Stomach (tissue), 9 donors: ENCODE results near the gene HIGD2A. TPM values are rescaled to one million over a fixed set of nuclear protein-coding genes. Genes with fewer than 3 reads are reported as not detected.

Source experiments
- DNase-seq, 2 donors: peaks; one replicate each; pipeline versions ENCODE4 v3.0.0 to v3.0.0-alpha.2; 2013 to 2019
- H3K27ac ChIP-seq, 5 donors: fragments of 200-600 bp in 4 of 5; sonication (generic) in 4 of 5; one replicate each; pipeline ENCODE4 v1.5.1; 2013 to 2019; ENCODE audit warnings: mild to moderate bottlenecking in 1 of 5, moderate library complexity in 1 of 5
- H3K27me3 ChIP-seq, 3 donors: fragments of 200-600 bp; sonication (generic); one replicate each; pipeline ENCODE4 v1.5.1; 2017 to 2019; ENCODE audit warnings: mixed run types in 1 of 3
- H3K36me3 ChIP-seq, 4 donors: fragments of 200-600 bp; sonication (generic); 1 replicate in 3 of 4; 2 replicates in 1 of 4; pipeline ENCODE4 v1.5.1; 2016 to 2019
- H3K4me1 ChIP-seq, 4 donors: fragments of 200-600 bp; sonication (generic); one replicate each; pipeline ENCODE4 v1.5.1; 2016 to 2019
- H3K4me3 ChIP-seq, 4 donors: fragments of 200-600 bp; sonication (generic) in 3 of 4; one replicate each; pipeline ENCODE4 v1.5.1; 2016 to 2019; ENCODE audit warnings: mild to moderate bottlenecking in 1 of 4
- H3K9me3 ChIP-seq, 4 donors: fragments of 200-600 bp; sonication (generic); one replicate each; pipeline ENCODE4 v1.5.1; 2016 to 2019
- EP300 ChIP-seq: sonication (generic); formaldehyde crosslinking; IDR thresholded peaks from one replicate; pipeline ENCODE4 v1.6.1; 2017; ENCODE audit warnings: antibody characterized with exemption
- POLR2A ChIP-seq, 4 donors: fragments of 450-650 bp; IDR thresholded peaks; one replicate each; pipeline ENCODE4 v1.6.1; 2016; ENCODE audit warnings: antibody characterized with exemption in 4 of 4, control low read depth in 2 of 4, mild to moderate bottlenecking in 1 of 4, moderate library complexity in 1 of 4
- POLR2AphosphoS5 ChIP-seq, 3 donors: sonication (generic); formaldehyde crosslinking; IDR thresholded peaks; one replicate each; pipeline ENCODE4 v1.6.1; 2016; ENCODE audit warnings: antibody characterized with exemption in 3 of 3
- WGBS, 5 donors: extraction: QIAGEN DNeasy Blood & Tissue Kit in 3 of 5; methylation state at CpG; one replicate each; pipeline versions ENCODE4 v1.1.5 to v1.1.7; 2013 to 2018; 5-methylcytosine and 5-hydroxymethylcytosine counted together
- intact Hi-C: fragments of 100-400 bp; cut with DNase I; formaldehyde crosslinking; loops from one replicate; pipeline ENCODE4 v1.15.1; 2023; ENCODE audit warnings: low total_unique reads
- polyA plus RNA-seq, 3 donors: library from polyadenylated mRNA; stranded (reverse); fragments of 200-250 nt; gene quantifications; one replicate each; pipeline ENCODE4 v1.2.3, GENCODE V29; 2013
- total RNA-seq, 5 donors: library from RNA; depleted of rRNA; stranded (reverse); fragments of >200 nt; gene quantifications; one replicate each; pipeline versions ENCODE4 v1.1.0 to v1.2.3, GENCODE V29; 2014 to 2016
- TF ChIP-seq, protein P1 (sequence below), 7 experiments: fragments of 450-650 bp in 4 of 7; fragments of 200-600 bp in 3 of 7; sonication (generic) in 3 of 7; IDR thresholded peaks; one replicate each; pipeline ENCODE4 v1.5.1; 2016 to 2019; ENCODE audit warnings: antibody characterized with exemption in 7 of 7, control low read depth in 2 of 7, mild to moderate bottlenecking in 1 of 7
- donor health status: healthy with polysubstance abuse.
- donor health status: Bipolar disorder and iron deficiency.
- donor health status: healthy.

Gene HIGD2A
- total and polyA plus RNA-seq, 8 donors: 47.2 to 248 (median 216) TPM

DNA sequence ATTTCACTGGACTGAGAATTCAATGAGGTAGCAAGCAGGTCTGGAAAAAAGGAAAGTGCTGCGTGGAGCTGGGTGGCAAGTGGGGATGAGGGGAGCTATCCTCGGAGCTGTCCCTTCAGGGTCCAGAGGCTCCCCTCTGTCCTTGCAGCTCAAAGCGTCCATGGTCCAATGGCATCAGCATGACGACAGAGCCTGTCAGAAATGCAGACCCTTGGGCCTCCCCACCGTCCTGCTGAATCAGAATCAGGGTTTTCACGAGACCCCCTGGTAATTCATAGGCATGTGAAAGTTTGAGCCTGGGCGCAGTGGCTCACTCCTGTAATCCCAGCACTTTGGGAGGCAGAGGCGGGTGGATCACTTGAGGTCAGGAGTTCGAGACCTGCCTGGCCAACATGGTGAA lies 5.5 kb downstream of the HIGD2A start:
- Histone ChIP-seq H3K4me3 (no peak overlapping the region), H3K4me1 (peaks cover 6 to 14% (median 11%) of the 10 kb centered on the region in 4 donors), H3K9me3 (no peaks in the 10 kb centered on the region), H3K36me3 (peaks cover 28 to 89% (median 79%) of the 10 kb centered on the region in 4 donors), H3K27me3 (no peaks in the 10 kb centered on the region), H3K27ac (no peak overlapping the region)
- 92 to 99% (median 95%) methylated on average over 9 of the region's 9 CpGs for WGBS, 5 donors
- intact Hi-C loops: no loop called here
- TF ChIP-seq, protein P1, sequence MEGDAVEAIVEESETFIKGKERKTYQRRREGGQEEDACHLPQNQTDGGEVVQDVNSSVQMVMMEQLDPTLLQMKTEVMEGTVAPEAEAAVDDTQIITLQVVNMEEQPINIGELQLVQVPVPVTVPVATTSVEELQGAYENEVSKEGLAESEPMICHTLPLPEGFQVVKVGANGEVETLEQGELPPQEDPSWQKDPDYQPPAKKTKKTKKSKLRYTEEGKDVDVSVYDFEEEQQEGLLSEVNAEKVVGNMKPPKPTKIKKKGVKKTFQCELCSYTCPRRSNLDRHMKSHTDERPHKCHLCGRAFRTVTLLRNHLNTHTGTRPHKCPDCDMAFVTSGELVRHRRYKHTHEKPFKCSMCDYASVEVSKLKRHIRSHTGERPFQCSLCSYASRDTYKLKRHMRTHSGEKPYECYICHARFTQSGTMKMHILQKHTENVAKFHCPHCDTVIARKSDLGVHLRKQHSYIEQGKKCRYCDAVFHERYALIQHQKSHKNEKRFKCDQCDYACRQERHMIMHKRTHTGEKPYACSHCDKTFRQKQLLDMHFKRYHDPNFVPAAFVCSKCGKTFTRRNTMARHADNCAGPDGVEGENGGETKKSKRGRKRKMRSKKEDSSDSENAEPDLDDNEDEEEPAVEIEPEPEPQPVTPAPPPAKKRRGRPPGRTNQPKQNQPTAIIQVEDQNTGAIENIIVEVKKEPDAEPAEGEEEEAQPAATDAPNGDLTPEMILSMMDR (IDR thresholded peaks at IDR 0.05): no peak
- TF ChIP-seq POLR2A (IDR thresholded peaks at IDR 0.05): no peak
- no peak for TF ChIP-seq EP300
- no peak for TF ChIP-seq POLR2AphosphoS5 (IDR thresholded peaks at IDR 0.05)
- no peak for DNase-seq

DNA sequence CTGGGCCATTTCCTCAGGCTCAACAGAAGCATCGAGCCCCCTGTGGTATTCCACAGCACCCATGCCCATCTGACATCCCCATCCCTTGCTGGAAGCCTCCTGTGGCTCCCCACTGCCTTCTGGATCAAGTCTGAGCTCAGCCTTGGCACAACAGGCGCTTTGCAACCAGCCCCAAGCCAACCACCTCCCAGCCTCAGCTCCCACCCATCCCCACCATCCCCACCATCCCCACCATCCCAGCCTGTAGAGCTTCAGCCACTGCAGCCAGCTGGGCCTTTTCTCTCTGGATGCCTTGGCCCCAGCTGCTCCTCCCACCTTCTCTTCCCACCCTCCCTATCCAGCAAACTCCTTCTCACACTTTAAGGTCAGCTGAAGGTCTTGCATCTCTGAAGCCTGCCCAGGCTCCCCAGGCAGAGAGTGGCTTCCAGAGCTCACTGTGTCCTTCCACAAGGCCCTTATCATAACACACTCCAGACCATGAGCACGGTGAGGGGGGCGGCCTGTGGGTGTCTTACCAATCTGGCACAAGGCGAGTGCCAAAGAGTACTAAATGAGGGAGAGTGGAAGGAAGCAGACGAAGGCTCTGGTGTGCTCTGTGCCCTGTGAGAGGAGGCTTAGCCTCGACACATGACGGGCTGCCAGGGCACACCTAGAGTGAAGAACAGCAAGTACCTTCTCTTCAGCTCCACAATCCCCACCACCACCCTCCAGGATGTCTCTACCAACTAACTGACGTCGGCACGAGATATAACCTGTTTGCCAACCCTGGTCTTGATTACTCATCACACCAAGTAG lies 6.5 kb downstream of the HIGD2A start:
- Histone ChIP-seq H3K27ac (no peak overlapping the region), H3K4me1 (peaks cover 0 to 7% (median 3%) of the 10 kb centered on the region in 4 donors), H3K36me3 (peaks cover 30 to 90% (median 79%) of the 10 kb centered on the region in 4 donors), H3K9me3 (no peaks in the 10 kb centered on the region), H3K27me3 (no peaks in the 10 kb centered on the region), H3K4me3 (no peak overlapping the region)
- WGBS, 5 donors: 77 to 87% (median 85%) methylated on average over 10 to 11 of the region's 11 CpGs
- peak in 1 of 2 donors; percentile 40 for DNase-seq
- no peak for TF ChIP-seq POLR2A (IDR thresholded peaks at IDR 0.05)
- TF ChIP-seq, protein P1 (IDR thresholded peaks at IDR 0.05): no peak
- TF ChIP-seq POLR2AphosphoS5 (IDR thresholded peaks at IDR 0.05): no peak
- TF ChIP-seq EP300: no peak
- intact Hi-C loops: no loop called here

DNA sequence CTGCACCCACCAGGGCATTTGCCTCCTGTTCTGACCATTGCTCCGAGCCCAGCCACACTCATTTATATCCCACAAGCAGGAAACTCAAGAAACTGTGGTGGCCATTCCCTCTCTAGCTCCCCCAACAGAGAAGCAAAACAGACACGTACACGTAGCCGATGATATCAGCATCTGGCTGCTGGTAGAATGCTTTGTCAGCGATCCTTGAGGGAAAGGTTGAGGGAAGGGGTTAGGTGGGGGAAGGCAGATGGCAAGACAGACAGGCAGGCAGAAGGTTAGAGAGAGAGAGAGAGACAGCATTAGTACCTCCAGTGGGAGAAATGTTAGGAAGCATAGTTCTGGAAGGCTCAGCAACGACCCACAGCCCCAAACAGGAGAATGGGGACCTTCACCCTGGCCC lies 7.8 kb downstream of the HIGD2A start:
- Histone ChIP-seq H3K4me3 (no peak overlapping the region), H3K9me3 (no peaks in the 10 kb centered on the region), H3K27ac (peak overlapping the region in 1 of 5 donors; percentile 10), H3K36me3 (peaks cover 23 to 89% (median 78%) of the 10 kb centered on the region in 4 donors), H3K27me3 (no peaks in the 10 kb centered on the region), H3K4me1 (peaks cover 0 to 14% (median 10%) of the 10 kb centered on the region in 4 donors)
- intact Hi-C loops: no loop called here
- DNase-seq: peak in 1 of 2 donors; percentile 49
- no peak for TF ChIP-seq POLR2A (IDR thresholded peaks at IDR 0.05)
- TF ChIP-seq, protein P1 (IDR thresholded peaks at IDR 0.05): no peak
- TF ChIP-seq POLR2AphosphoS5 (IDR thresholded peaks at IDR 0.05): no peak
- WGBS, 5 donors: 71 to 81% (median 73%) methylated on average over 6 of the region's 6 CpGs

DNA sequence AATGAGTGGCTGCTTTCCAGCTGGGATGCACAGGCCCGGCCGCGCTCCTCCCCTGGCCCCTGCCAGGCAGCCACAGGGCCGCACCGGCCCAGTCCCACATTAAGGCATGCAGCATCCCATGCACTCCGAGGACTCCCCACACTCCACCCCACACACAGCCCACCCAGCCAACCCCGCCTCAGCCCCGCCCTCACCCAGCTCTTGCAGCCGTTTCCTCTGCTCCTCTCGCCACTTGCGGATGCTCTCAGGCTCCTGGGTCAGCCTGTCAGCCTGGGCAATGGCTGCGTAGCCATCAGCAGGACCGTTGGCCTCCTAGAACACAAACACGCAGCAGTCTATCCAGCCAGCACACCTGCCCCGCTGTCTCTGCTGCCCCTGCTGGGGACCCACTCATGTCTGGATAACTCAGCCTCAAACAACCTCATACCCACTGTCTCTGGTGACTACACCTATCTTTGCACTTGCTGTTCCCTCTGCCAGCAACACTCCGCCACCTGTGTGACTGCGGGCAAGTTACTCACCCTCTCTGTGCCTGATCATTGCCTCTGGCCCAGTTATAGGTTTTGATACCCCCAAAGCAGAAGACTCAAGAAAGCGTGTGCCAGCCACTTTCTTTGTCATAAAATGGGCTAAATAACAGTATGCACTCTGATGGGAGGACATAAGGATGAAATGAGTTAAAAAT lies 9.3 kb downstream of the HIGD2A start:
- no peak for DNase-seq
- TF ChIP-seq, protein P1 (IDR thresholded peaks at IDR 0.05): no peak
- TF ChIP-seq POLR2AphosphoS5 (IDR thresholded peaks at IDR 0.05) (no peak), EP300 (no peak), POLR2A (IDR thresholded peaks at IDR 0.05) (no peak)
- Histone ChIP-seq H3K27ac (no peak overlapping the region), H3K27me3 (no peaks in the 10 kb centered on the region), H3K4me3 (no peak overlapping the region), H3K36me3 (peaks cover 16 to 78% (median 65%) of the 10 kb centered on the region in 4 donors), H3K9me3 (no peaks in the 10 kb centered on the region), H3K4me1 (peaks cover 0 to 29% (median 17%) of the 10 kb centered on the region in 4 donors)
- 91 to 96% (median 93%) methylated on average over 18 of the region's 18 CpGs for WGBS, 5 donors
- intact Hi-C loops: no loop called here
